Hepatocyte (in vitro differentiated cells): Measurements from ENCODE around the gene ZNHIT1. TPM values are rescaled to one million over a fixed set of nuclear protein-coding genes. Genes with fewer than 3 reads are reported as not detected.

ENCODE experiments used
- DNase-seq: peaks from one replicate; pipeline ENCODE4 v3.0.0-alpha.2; 2016; ENCODE audit warnings: low spot score
- H2AFZ ChIP-seq: fragments of 200-600 bp; sonication (generic); 2 replicates; pipeline ENCODE4 v1.6.0; 2016; ENCODE audit warnings: antibody characterized with exemption, mild to moderate bottlenecking
- H3K27ac ChIP-seq: fragments of 200-600 bp; sonication (generic); 2 replicates; pipeline ENCODE4 v1.5.1; 2016; ENCODE audit warnings: mild to moderate bottlenecking
- H3K27me3 ChIP-seq: fragments of 200-600 bp; sonication (generic); 2 replicates; pipeline ENCODE4 v1.6.1; 2016
- H3K36me3 ChIP-seq: fragments of 200-600 bp; sonication (generic); replicated peaks from 2 replicates; pipeline ENCODE4 v1.5.1; 2016; ENCODE audit warnings: low read depth; ENCODE audit not compliant: insufficient read depth
- H3K4me1 ChIP-seq: fragments of 200-600 bp; sonication (generic); 2 replicates; pipeline ENCODE4 v1.5.1; 2016; ENCODE audit warnings: mild to moderate bottlenecking, moderate library complexity; ENCODE audit not compliant: insufficient read depth
- H3K4me2 ChIP-seq: fragments of 200-600 bp; sonication (generic); 2 replicates; pipeline ENCODE4 v1.6.0; 2016
- H3K4me3 ChIP-seq: fragments of 200-600 bp; sonication (generic); 2 replicates; pipeline ENCODE4 v1.5.1; 2016; ENCODE audit warnings: mild to moderate bottlenecking
- H3K79me2 ChIP-seq: fragments of 200-600 bp; sonication (generic); 2 replicates; pipeline ENCODE4 v1.6.0; 2017; ENCODE audit warnings: mild to moderate bottlenecking
- H3K9me2 ChIP-seq: fragments of 200-600 bp; sonication (generic); replicated peaks from 2 replicates; pipeline ENCODE4 v1.6.0; 2017; ENCODE audit warnings: mild to moderate bottlenecking; ENCODE audit not compliant: insufficient read depth
- H3K9me3 ChIP-seq: fragments of 200-600 bp; sonication (generic); 2 replicates; pipeline ENCODE4 v1.5.1; 2016; ENCODE audit warnings: low read depth, mild to moderate bottlenecking
- H4K20me1 ChIP-seq: fragments of 200-600 bp; sonication (generic); 2 replicates; pipeline ENCODE4 v1.6.0; 2016; ENCODE audit warnings: mild to moderate bottlenecking; ENCODE audit not compliant: insufficient read depth, poor library complexity, severe bottlenecking
- CTCF ChIP-seq: fragments of 200-600 bp; sonication (generic); IDR thresholded peaks from 2 replicates; pipeline ENCODE4 v1.5.1; 2016; ENCODE audit warnings: antibody characterized with exemption, mild to moderate bottlenecking; ENCODE audit not compliant: poor library complexity
- EZH2 ChIP-seq: fragments of 200-600 bp; sonication (generic); IDR thresholded peaks from 2 replicates; pipeline ENCODE4 v1.6.1; 2016; ENCODE audit warnings: antibody characterized with exemption, mild to moderate bottlenecking, borderline replicate concordance
- EZH2phosphoT487 ChIP-seq: fragments of 200-600 bp; sonication (generic); IDR thresholded peaks from one replicate; pipeline ENCODE4 v1.6.1; 2018; ENCODE audit warnings: antibody characterized with exemption, mild to moderate bottlenecking, low read depth, moderate library complexity; ENCODE audit not compliant: unreplicated experiment, severe bottlenecking
- WGBS: methylation state at CpG from one replicate; pipeline ENCODE4 v1.1.6; 2016; ENCODE audit warnings: low lambda C conversion rate; ENCODE audit errors: missing lambda C conversion rate; 5-methylcytosine and 5-hydroxymethylcytosine counted together
- polyA plus RNA-seq: library from polyadenylated mRNA; unstranded; fragments of >200 nt; fragmentation: Nextera tagmentation; extraction: Ambion mirVana; gene quantifications from 2 replicates; pipeline ENCODE4 v1.2.1, GENCODE V29; 2016
- total RNA-seq: library from RNA; depleted of rRNA; stranded (reverse); fragments of >200 nt; gene quantifications from 2 replicates; pipeline ENCODE4 v1.2.3, GENCODE V29; 2014

Gene ZNHIT1
- total and polyA plus RNA-seq, 2 experiments from 2014 or later = 110 to 117 TPM

- Histone ChIP-seq H3K79me2 (peaks cover 66% of the 10 kb centered on the region), H3K4me2 (peak within 1 kb of the TSS; percentile 91), H3K27ac (peak within 1 kb of the TSS; percentile 95), H3K36me3 (no peaks in the 10 kb centered on the region), H3K4me1 (peaks cover 9% of the 10 kb centered on the region), H3K9me2 (no peaks in the 10 kb centered on the region), H3K27me3 (no peaks in the 10 kb centered on the region), H3K9me3 (no peaks in the 10 kb centered on the region), H2AFZ (peak within 1 kb of the TSS; percentile 50), H4K20me1 (peaks cover 13% of the 10 kb centered on the region), H3K4me3 (peak within 1 kb of the TSS; percentile 90)
- peak; percentile 98 for DNase-seq
- under 1% methylated on average over 43 of the region's 45 CpGs for WGBS
- no peak for TF ChIP-seq EZH2phosphoT487
- peak; percentile 93 for TF ChIP-seq CTCF
Measured at GRCh38 chr7:101244375-101245146, 26.6 kb downstream of the ZNHIT1 start, which contains the start of gene FIS1. Gene FIS1, minus strand, starts transcription at chr7:101245081. Its CDS starts 77 bp downstream, at chr7:101245004.

GRCh38 chr7:101245147-101245668 lies 27.2 kb downstream of the ZNHIT1 start:
- H3K4me2 ChIP-seq = peak overlapping the region; percentile 91
- H3K4me1 ChIP-seq = peaks cover 9% of the 10 kb centered on the region
- peak overlapping the region; percentile 14 for H3K4me3 ChIP-seq
- H3K36me3 ChIP-seq = no peaks in the 10 kb centered on the region
- peak overlapping the region; percentile 48 for H3K27ac ChIP-seq
- peaks cover 73% of the 10 kb centered on the region for H3K79me2 ChIP-seq
- peaks cover 13% of the 10 kb centered on the region for H4K20me1 ChIP-seq
- no peaks in the 10 kb centered on the region for H3K9me2 ChIP-seq
- DNase-seq = no peak
- no peaks in the 10 kb centered on the region for H3K27me3 ChIP-seq
- H2AFZ ChIP-seq = peak overlapping the region; percentile 50
- 47% methylated on average over 32 of the region's 32 CpGs for WGBS
- no peak for TF ChIP-seq CTCF
- no peaks in the 10 kb centered on the region for H3K9me3 ChIP-seq

GRCh38 chr7:101248276-101248675 lies 30.3 kb downstream of the ZNHIT1 start:
- H3K79me2 ChIP-seq = peaks cover 64% of the 10 kb centered on the region
- no peak overlapping the region for H2AFZ ChIP-seq
- peaks cover 7% of the 10 kb centered on the region for H4K20me1 ChIP-seq
- H3K9me2 ChIP-seq = no peaks in the 10 kb centered on the region
- no peaks in the 10 kb centered on the region for H3K27me3 ChIP-seq
- no peaks in the 10 kb centered on the region for H3K9me3 ChIP-seq
- TF ChIP-seq EZH2phosphoT487 = no peak
- TF ChIP-seq EZH2 = no peak
- TF ChIP-seq CTCF = no peak
- WGBS = 100% methylated on average over 5 of the region's 5 CpGs
- H3K4me3 ChIP-seq = no peak overlapping the region
- no peaks in the 10 kb centered on the region for H3K36me3 ChIP-seq
- peaks cover 19% of the 10 kb centered on the region for H3K4me1 ChIP-seq
- no peak overlapping the region for H3K27ac ChIP-seq
- H3K4me2 ChIP-seq = no peak overlapping the region
- DNase-seq = no peak
